Liver (tissue), 3 donors: ENCODE measurements around the gene KDM2B.

Experiments
- FOXA1 ChIP-seq: IDR thresholded peaks from 2 replicates; pipeline ENCODE4 v1.6.1; 2016; ENCODE audit warnings: antibody characterized with exemption
- HNF4A ChIP-seq, 2 donors: conservative IDR thresholded peaks; 2 replicates each; pipeline ENCODE4 v1.6.1; 2016; ENCODE audit warnings: antibody characterized with exemption in 2 of 2, mild to moderate bottlenecking in 2 of 2
- HNF4G ChIP-seq: IDR thresholded peaks from 2 replicates; pipeline ENCODE4 v1.6.1; 2016; ENCODE audit warnings: antibody characterized with exemption
- TAF1 ChIP-seq: conservative IDR thresholded peaks from 2 replicates; pipeline ENCODE4 v1.6.1; 2016; ENCODE audit warnings: antibody characterized with exemption, mild to moderate bottlenecking
- YY1 ChIP-seq: IDR thresholded peaks from 2 replicates; pipeline ENCODE4 v1.6.1; 2016; ENCODE audit warnings: antibody characterized with exemption, mild to moderate bottlenecking
- TF ChIP-seq, protein P1 (sequence below): fragments of 150-350 bp; IDR thresholded peaks from 2 replicates; pipeline ENCODE4 v1.5.1; 2017; ENCODE audit warnings: improper control_type of control experiment, low read depth, low read length; ENCODE audit not compliant: missing input control
- TF ChIP-seq, protein P2 (sequence below): IDR thresholded peaks from 2 replicates; pipeline ENCODE4 v1.6.1; 2016; ENCODE audit warnings: antibody characterized with exemption
- donor health status: healthy.
- donor health status: healthy.

DNA sequence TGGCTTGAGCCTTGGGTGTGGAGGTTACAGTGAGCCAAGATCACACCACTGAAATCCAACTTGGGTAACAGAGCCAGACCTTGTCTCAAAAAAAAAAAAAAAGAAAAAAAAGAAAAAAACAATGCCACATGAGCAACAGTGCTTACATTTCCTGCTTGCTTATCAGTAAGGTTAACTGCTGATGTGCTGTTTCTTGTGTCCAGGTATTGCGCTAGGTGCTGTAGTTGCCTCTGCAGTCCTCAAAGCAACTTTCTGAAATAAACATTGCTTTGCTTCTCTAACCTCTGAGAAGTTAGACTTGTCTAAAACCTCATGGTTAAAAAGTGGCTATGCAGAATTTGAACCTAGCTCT lies 156.2 kb downstream of the KDM2B start:
- TF ChIP-seq, protein P1, sequence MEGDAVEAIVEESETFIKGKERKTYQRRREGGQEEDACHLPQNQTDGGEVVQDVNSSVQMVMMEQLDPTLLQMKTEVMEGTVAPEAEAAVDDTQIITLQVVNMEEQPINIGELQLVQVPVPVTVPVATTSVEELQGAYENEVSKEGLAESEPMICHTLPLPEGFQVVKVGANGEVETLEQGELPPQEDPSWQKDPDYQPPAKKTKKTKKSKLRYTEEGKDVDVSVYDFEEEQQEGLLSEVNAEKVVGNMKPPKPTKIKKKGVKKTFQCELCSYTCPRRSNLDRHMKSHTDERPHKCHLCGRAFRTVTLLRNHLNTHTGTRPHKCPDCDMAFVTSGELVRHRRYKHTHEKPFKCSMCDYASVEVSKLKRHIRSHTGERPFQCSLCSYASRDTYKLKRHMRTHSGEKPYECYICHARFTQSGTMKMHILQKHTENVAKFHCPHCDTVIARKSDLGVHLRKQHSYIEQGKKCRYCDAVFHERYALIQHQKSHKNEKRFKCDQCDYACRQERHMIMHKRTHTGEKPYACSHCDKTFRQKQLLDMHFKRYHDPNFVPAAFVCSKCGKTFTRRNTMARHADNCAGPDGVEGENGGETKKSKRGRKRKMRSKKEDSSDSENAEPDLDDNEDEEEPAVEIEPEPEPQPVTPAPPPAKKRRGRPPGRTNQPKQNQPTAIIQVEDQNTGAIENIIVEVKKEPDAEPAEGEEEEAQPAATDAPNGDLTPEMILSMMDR: no peak
- TF ChIP-seq, protein P2, sequence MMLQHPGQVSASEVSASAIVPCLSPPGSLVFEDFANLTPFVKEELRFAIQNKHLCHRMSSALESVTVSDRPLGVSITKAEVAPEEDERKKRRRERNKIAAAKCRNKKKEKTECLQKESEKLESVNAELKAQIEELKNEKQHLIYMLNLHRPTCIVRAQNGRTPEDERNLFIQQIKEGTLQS: no peak
- TF ChIP-seq YY1: no peak
- TF ChIP-seq TAF1: no peak
- TF ChIP-seq FOXA1: no peak
- TF ChIP-seq HNF4G: no peak
- TF ChIP-seq HNF4A (conservative IDR thresholded peaks at IDR 0.05): no peak
